MV-4-11 (cell line): ENCODE measurements around the gene EPHA6.

Source experiments
- DNase-seq: peaks from one replicate; lab custom pipeline; 2025; lab: John Stamatoyannopoulos, UW

EPHA6 gene

GRCh38 chr3:96813820-96814650 lies at the start of gene EPHA6:
Gene EPHA6, plus strand, starts transcription at chr3:96814594.
- no peak for DNase-seq

- no peak for DNase-seq
Observed at GRCh38 chr3:96776818-96777217, 37.6 kb upstream of the EPHA6 start.

- no peak for DNase-seq
Observed at GRCh38 chr3:96779810-96780209, 34.6 kb upstream of the EPHA6 start.

GRCh38 chr3:96796101-96796500 lies 18.3 kb upstream of the EPHA6 start:
- DNase-seq, result no peak

GRCh38 chr3:96803870-96804269 lies 10.5 kb upstream of the EPHA6 start:
- DNase-seq, result no peak

- DNase-seq, result no peak
Observed at GRCh38 chr3:96806341-96806740, 8.1 kb upstream of the EPHA6 start.

GRCh38 chr3:96813134-96813819 lies 1.1 kb upstream of the EPHA6 start:
- no peak for DNase-seq

- DNase-seq, result no peak
Observed at GRCh38 chr3:96814651-96815567, 515 bp downstream of the EPHA6 start.

GRCh38 chr3:96831175-96831574 lies 16.8 kb downstream of the EPHA6 start:
- no peak for DNase-seq

- DNase-seq, result no peak
Observed at GRCh38 chr3:96833301-96833700, 18.9 kb downstream of the EPHA6 start.

- no peak for DNase-seq
Observed at GRCh38 chr3:96836153-96836915, 21.9 kb downstream of the EPHA6 start.

- no peak for DNase-seq
Observed at GRCh38 chr3:96843505-96844203, 29.3 kb downstream of the EPHA6 start.

GRCh38 chr3:96844204-96844514 lies 29.8 kb downstream of the EPHA6 start:
- DNase-seq, result no peak

GRCh38 chr3:96852849-96853248 lies 38.5 kb downstream of the EPHA6 start:
- no peak for DNase-seq

GRCh38 chr3:96860882-96861281 lies 46.5 kb downstream of the EPHA6 start:
- DNase-seq, result no peak

GRCh38 chr3:96863129-96863740 lies 48.8 kb downstream of the EPHA6 start:
- peak; percentile 0 for DNase-seq

GRCh38 chr3:96865605-96866004 lies 51.2 kb downstream of the EPHA6 start:
- peak; percentile 1 for DNase-seq

GRCh38 chr3:96869316-96869715 lies 54.9 kb downstream of the EPHA6 start:
- no peak for DNase-seq

GRCh38 chr3:96877510-96877909 lies 63.1 kb downstream of the EPHA6 start:
- no peak for DNase-seq

GRCh38 chr3:96900031-96900430 lies 85.6 kb downstream of the EPHA6 start:
- no peak for DNase-seq

GRCh38 chr3:96900566-96900965 lies 86.2 kb downstream of the EPHA6 start:
- no peak for DNase-seq
